GM19468 (cell line): ENCODE results near the gene KRT78.
"Not testable (repeated sequence)": the region's sequence is repeated elsewhere in the genome, so short reads cannot be mapped to it uniquely, and the experiment has no call there.

Source experiments
- ATAC-seq: cut with Tn5 transposase; IDR thresholded peaks from one replicate; pipeline ENCODE4 v1.9.1; 2021; ENCODE audit warnings: mild to moderate bottlenecking, moderate library complexity, moderate number of reproducible peaks; ENCODE audit not compliant: unreplicated experiment; ENCODE audit errors: extremely low read depth

KRT78 gene

GRCh38 chr12:52872644-52873389 lies 24.0 kb upstream of the KRT78 start:
- ATAC-seq = no peak

GRCh38 chr12:52871291-52872039 lies 22.7 kb upstream of the KRT78 start:
- no peak for ATAC-seq

GRCh38 chr12:52870361-52871290 lies 21.8 kb upstream of the KRT78 start:
- no peak for ATAC-seq

- ATAC-seq = no peak
Measured at GRCh38 chr12:52867642-52868041, 18.8 kb upstream of the KRT78 start.

GRCh38 chr12:52867152-52867551 lies 18.4 kb upstream of the KRT78 start:
- no peak for ATAC-seq

- no peak for ATAC-seq
Measured at GRCh38 chr12:52865090-52865944, 16.5 kb upstream of the KRT78 start.

- no peak for ATAC-seq
Measured at GRCh38 chr12:52862023-52862422, 13.2 kb upstream of the KRT78 start.

GRCh38 chr12:52861511-52861910 lies 12.7 kb upstream of the KRT78 start:
- no peak for ATAC-seq

GRCh38 chr12:52860102-52860823 lies 11.5 kb upstream of the KRT78 start:
- no peak for ATAC-seq

GRCh38 chr12:52857500-52857899 lies 8.7 kb upstream of the KRT78 start:
- ATAC-seq = no peak

GRCh38 chr12:52856787-52857186 lies 8.0 kb upstream of the KRT78 start:
- no peak for ATAC-seq

GRCh38 chr12:52856077-52856476 lies 7.3 kb upstream of the KRT78 start:
- ATAC-seq = not testable (repeated sequence)

- no peak for ATAC-seq
Measured at GRCh38 chr12:52851787-52852186, 3.0 kb upstream of the KRT78 start.

GRCh38 chr12:52850681-52851080 lies 1.9 kb upstream of the KRT78 start:
- ATAC-seq = no peak

GRCh38 chr12:52849511-52849910 lies 717 bp upstream of the KRT78 start:
- ATAC-seq = no peak

GRCh38 chr12:52847335-52848102 lies 1.3 kb downstream of the KRT78 start:
- ATAC-seq = no peak

- ATAC-seq = no peak
Measured at GRCh38 chr12:52846356-52846970, 2.3 kb downstream of the KRT78 start.

- no peak for ATAC-seq
Measured at GRCh38 chr12:52845946-52846345, 2.8 kb downstream of the KRT78 start.
